Activated naive CD8-positive, alpha-beta T cell (primary cell): Measurements from ENCODE around the gene F3.
A peak's percentile ranks its signal among the peaks of the same experiment; 100 is the strongest.
"Not testable (repeated sequence)": the region's sequence is repeated elsewhere in the genome, so short reads cannot be mapped to it uniquely, and the experiment has no call there.

Source experiments
- H3K27ac Mint-ChIP-seq: one replicate; pipeline ENCODE4 v1.8.0; 2021; ENCODE audit warnings: mixed read lengths
- H3K27me3 Mint-ChIP-seq: one replicate; pipeline ENCODE4 v1.8.0; 2021; ENCODE audit warnings: mixed read lengths
- H3K36me3 Mint-ChIP-seq: one replicate; pipeline ENCODE4 v1.8.0; 2021; ENCODE audit warnings: mixed read lengths
- H3K4me1 Mint-ChIP-seq: one replicate; pipeline ENCODE4 v1.8.0; 2021; ENCODE audit warnings: low read depth, mixed read lengths
- H3K4me3 Mint-ChIP-seq: one replicate; pipeline ENCODE4 v1.8.0; 2021; ENCODE audit warnings: mild to moderate bottlenecking, mixed read lengths
- H3K9me3 Mint-ChIP-seq: one replicate; pipeline ENCODE4 v1.8.0; 2021; ENCODE audit warnings: low read depth, mixed read lengths

Gene F3

GRCh38 chr1:94541246-94542087 is at the start of gene F3:
Gene F3, minus strand, starts transcription at chr1:94541759. Its CDS starts 123 bp downstream, at chr1:94541636.
- H3K27me3 Mint-ChIP-seq = peaks cover 39% of the 10 kb centered on the region
- no peaks in the 10 kb centered on the region for H3K9me3 Mint-ChIP-seq

GRCh38 chr1:94590203-94591137 is 48.9 kb upstream of the F3 start:
- Mint-ChIP-seq H3K4me1 (no peaks in the 10 kb centered on the region), H3K4me3 (no peak overlapping the region), H3K36me3 (no peaks in the 10 kb centered on the region), H3K9me3 (no peaks in the 10 kb centered on the region), H3K27me3 (peaks cover 3% of the 10 kb centered on the region), H3K27ac (no peak overlapping the region)

More at GRCh38 chr1:94541246-94542087, at the start of gene F3:
- Mint-ChIP-seq H3K36me3 (no peaks in the 10 kb centered on the region), H3K4me3 (peak within 1 kb of the TSS; percentile 86), H3K4me1 (peaks cover 18% of the 10 kb centered on the region), H3K27ac (no peak within 1 kb of the TSS)

GRCh38 chr1:94589728-94590127 is 48.2 kb upstream of the F3 start:
- no peaks in the 10 kb centered on the region for H3K36me3 Mint-ChIP-seq
- no peak overlapping the region for H3K4me3 Mint-ChIP-seq
- peaks cover 3% of the 10 kb centered on the region for H3K27me3 Mint-ChIP-seq
- no peak overlapping the region for H3K27ac Mint-ChIP-seq
- H3K4me1 Mint-ChIP-seq = no peaks in the 10 kb centered on the region
- no peaks in the 10 kb centered on the region for H3K9me3 Mint-ChIP-seq

GRCh38 chr1:94582565-94582964 is 41.0 kb upstream of the F3 start:
- Mint-ChIP-seq H3K27ac (no peak overlapping the region), H3K4me1 (no peaks in the 10 kb centered on the region), H3K36me3 (no peaks in the 10 kb centered on the region), H3K9me3 (peaks cover 9% of the 10 kb centered on the region), H3K27me3 (peaks cover 3% of the 10 kb centered on the region), H3K4me3 (no peak overlapping the region)

- Mint-ChIP-seq H3K4me1 (no peaks in the 10 kb centered on the region), H3K9me3 (peaks cover 12% of the 10 kb centered on the region), H3K27ac (no peak overlapping the region), H3K4me3 (no peak overlapping the region), H3K36me3 (peaks cover 3% of the 10 kb centered on the region), H3K27me3 (peaks cover 5% of the 10 kb centered on the region)
These were observed 39.0 kb upstream of the F3 start for GRCh38 chr1:94580367-94581115.

GRCh38 chr1:94579876-94580294 is 38.3 kb upstream of the F3 start:
- Mint-ChIP-seq H3K4me3 (no peak overlapping the region), H3K4me1 (no peaks in the 10 kb centered on the region), H3K27me3 (peaks cover 5% of the 10 kb centered on the region), H3K36me3 (peaks cover 3% of the 10 kb centered on the region), H3K9me3 (peaks cover 12% of the 10 kb centered on the region), H3K27ac (no peak overlapping the region)

- H3K9me3 Mint-ChIP-seq = peaks cover 12% of the 10 kb centered on the region
- H3K27ac Mint-ChIP-seq = no peak overlapping the region
- H3K4me1 Mint-ChIP-seq = no peaks in the 10 kb centered on the region
- H3K4me3 Mint-ChIP-seq = no peak overlapping the region
- H3K36me3 Mint-ChIP-seq = peaks cover 3% of the 10 kb centered on the region
- H3K27me3 Mint-ChIP-seq = peaks cover 4% of the 10 kb centered on the region
These were observed 37.3 kb upstream of the F3 start for GRCh38 chr1:94578856-94579255.

GRCh38 chr1:94573917-94574316 is 32.4 kb upstream of the F3 start:
- peaks cover 11% of the 10 kb centered on the region for H3K9me3 Mint-ChIP-seq
- H3K36me3 Mint-ChIP-seq, H3K4me3 Mint-ChIP-seq, H3K27ac Mint-ChIP-seq, H3K4me1 Mint-ChIP-seq, H3K27me3 Mint-ChIP-seq: not testable (repeated sequence)

GRCh38 chr1:94572780-94573179 is 31.2 kb upstream of the F3 start:
- Mint-ChIP-seq H3K27ac (no peak overlapping the region), H3K4me1 (no peaks in the 10 kb centered on the region), H3K36me3 (peaks cover 3% of the 10 kb centered on the region), H3K27me3 (peaks cover 1% of the 10 kb centered on the region), H3K9me3 (peaks cover 8% of the 10 kb centered on the region), H3K4me3 (no peak overlapping the region)

- H3K27ac Mint-ChIP-seq, H3K36me3 Mint-ChIP-seq, H3K4me3 Mint-ChIP-seq, H3K9me3 Mint-ChIP-seq, H3K27me3 Mint-ChIP-seq, H3K4me1 Mint-ChIP-seq: not testable (repeated sequence)
These were observed 29.4 kb upstream of the F3 start for GRCh38 chr1:94570965-94571364.

- H3K27ac Mint-ChIP-seq, H3K9me3 Mint-ChIP-seq, H3K4me1 Mint-ChIP-seq, H3K4me3 Mint-ChIP-seq, H3K27me3 Mint-ChIP-seq, H3K36me3 Mint-ChIP-seq: not testable (repeated sequence)
These were observed 27.2 kb upstream of the F3 start for GRCh38 chr1:94568806-94569205.

- H3K9me3 Mint-ChIP-seq, H3K36me3 Mint-ChIP-seq, H3K27ac Mint-ChIP-seq, H3K4me3 Mint-ChIP-seq, H3K27me3 Mint-ChIP-seq, H3K4me1 Mint-ChIP-seq: not testable (repeated sequence)
These were observed 26.5 kb upstream of the F3 start for GRCh38 chr1:94567975-94568607.

- H3K36me3 Mint-ChIP-seq, H3K4me1 Mint-ChIP-seq, H3K9me3 Mint-ChIP-seq, H3K4me3 Mint-ChIP-seq, H3K27me3 Mint-ChIP-seq, H3K27ac Mint-ChIP-seq: not testable (repeated sequence)
These were observed 24.9 kb upstream of the F3 start for GRCh38 chr1:94566436-94566835.

GRCh38 chr1:94565901-94566300 is 24.3 kb upstream of the F3 start:
- no peak overlapping the region for H3K4me3 Mint-ChIP-seq
- no peak overlapping the region for H3K27ac Mint-ChIP-seq
- H3K27me3 Mint-ChIP-seq = peaks cover 4% of the 10 kb centered on the region
- H3K9me3 Mint-ChIP-seq = no peaks in the 10 kb centered on the region
- no peaks in the 10 kb centered on the region for H3K4me1 Mint-ChIP-seq
- no peaks in the 10 kb centered on the region for H3K36me3 Mint-ChIP-seq
